ENCODE measurements around the gene SRRM5.

DNA sequence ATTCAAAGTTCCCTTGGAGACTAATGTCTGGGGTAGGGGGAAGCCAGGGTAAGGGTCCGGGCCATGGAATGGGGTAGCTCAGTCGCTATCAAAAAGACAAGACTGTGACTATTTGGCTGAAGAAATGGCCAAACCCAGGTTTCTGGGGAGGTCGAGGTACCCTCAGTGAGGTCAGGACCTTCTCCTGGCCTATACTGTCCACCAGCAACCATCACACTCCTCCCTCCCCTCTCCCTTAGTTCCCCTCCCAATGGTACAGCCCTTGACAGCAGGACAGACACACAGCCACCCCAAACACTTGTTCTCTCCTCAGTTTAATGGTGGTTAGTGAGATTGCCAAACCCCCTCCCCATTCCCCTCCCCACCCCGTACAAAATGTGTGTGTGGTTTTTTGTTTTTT lies 10.2 kb downstream of the SRRM5 start:
- TF ChIP-seq, protein P1, sequence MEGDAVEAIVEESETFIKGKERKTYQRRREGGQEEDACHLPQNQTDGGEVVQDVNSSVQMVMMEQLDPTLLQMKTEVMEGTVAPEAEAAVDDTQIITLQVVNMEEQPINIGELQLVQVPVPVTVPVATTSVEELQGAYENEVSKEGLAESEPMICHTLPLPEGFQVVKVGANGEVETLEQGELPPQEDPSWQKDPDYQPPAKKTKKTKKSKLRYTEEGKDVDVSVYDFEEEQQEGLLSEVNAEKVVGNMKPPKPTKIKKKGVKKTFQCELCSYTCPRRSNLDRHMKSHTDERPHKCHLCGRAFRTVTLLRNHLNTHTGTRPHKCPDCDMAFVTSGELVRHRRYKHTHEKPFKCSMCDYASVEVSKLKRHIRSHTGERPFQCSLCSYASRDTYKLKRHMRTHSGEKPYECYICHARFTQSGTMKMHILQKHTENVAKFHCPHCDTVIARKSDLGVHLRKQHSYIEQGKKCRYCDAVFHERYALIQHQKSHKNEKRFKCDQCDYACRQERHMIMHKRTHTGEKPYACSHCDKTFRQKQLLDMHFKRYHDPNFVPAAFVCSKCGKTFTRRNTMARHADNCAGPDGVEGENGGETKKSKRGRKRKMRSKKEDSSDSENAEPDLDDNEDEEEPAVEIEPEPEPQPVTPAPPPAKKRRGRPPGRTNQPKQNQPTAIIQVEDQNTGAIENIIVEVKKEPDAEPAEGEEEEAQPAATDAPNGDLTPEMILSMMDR (IDR thresholded peaks at IDR 0.05; ENCODE audit: insufficient read depth, low read depth, low read length): no peak
- TF ChIP-seq EZH2 (IDR thresholded peaks at IDR 0.05; ENCODE audit: insufficient read depth, low read length): no peak
